NB4 (cell line): ENCODE results near the gene CST9.

Source experiments
- DNase-seq: peaks from one replicate; pipeline ENCODE4 v3.0.0; 2010; ENCODE audit warnings: low read depth
- H3K4me3 ChIP-seq: one replicate; pipeline ENCODE4 v1.5.1; 2011; ENCODE audit warnings: mild to moderate bottlenecking, low read depth, low read length, moderate library complexity
- MAX ChIP-seq: IDR thresholded peaks from 2 replicates; pipeline ENCODE4 v1.6.1; 2011; ENCODE audit warnings: low read depth, low read length
- MYC ChIP-seq: IDR thresholded peaks from 2 replicates; pipeline ENCODE4 v1.6.1; 2011; ENCODE audit warnings: low read depth, low read length
- POLR2A ChIP-seq: IDR thresholded peaks from 2 replicates; pipeline ENCODE4 v1.6.1; 2011; ENCODE audit warnings: mild to moderate bottlenecking; ENCODE audit not compliant: insufficient read length; ENCODE audit errors: extremely low read depth
- TF ChIP-seq, protein P1 (sequence below): IDR thresholded peaks from one replicate; pipeline ENCODE4 v1.5.1; 2012; ENCODE audit warnings: low read depth, low read length

CST9 gene, protein sequence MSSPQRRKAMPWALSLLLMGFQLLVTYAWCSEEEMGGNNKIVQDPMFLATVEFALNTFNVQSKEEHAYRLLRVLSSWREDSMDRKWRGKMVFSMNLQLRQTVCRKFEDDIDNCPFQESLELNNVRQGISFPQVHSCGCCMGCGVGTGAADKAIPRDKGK

GRCh38 chr20:23605867-23606651 is at the start of gene CST9:
Gene CST9, minus strand, starts transcription at chr20:23605917. Its CDS starts 53 bp downstream, at chr20:23605864.
- TF ChIP-seq, protein P1, sequence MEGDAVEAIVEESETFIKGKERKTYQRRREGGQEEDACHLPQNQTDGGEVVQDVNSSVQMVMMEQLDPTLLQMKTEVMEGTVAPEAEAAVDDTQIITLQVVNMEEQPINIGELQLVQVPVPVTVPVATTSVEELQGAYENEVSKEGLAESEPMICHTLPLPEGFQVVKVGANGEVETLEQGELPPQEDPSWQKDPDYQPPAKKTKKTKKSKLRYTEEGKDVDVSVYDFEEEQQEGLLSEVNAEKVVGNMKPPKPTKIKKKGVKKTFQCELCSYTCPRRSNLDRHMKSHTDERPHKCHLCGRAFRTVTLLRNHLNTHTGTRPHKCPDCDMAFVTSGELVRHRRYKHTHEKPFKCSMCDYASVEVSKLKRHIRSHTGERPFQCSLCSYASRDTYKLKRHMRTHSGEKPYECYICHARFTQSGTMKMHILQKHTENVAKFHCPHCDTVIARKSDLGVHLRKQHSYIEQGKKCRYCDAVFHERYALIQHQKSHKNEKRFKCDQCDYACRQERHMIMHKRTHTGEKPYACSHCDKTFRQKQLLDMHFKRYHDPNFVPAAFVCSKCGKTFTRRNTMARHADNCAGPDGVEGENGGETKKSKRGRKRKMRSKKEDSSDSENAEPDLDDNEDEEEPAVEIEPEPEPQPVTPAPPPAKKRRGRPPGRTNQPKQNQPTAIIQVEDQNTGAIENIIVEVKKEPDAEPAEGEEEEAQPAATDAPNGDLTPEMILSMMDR, result no peak
- TF ChIP-seq MAX (no peak), MYC (no peak)
- no peak for DNase-seq
- H3K4me3 ChIP-seq, result no peak within 1 kb of the TSS

DNA sequence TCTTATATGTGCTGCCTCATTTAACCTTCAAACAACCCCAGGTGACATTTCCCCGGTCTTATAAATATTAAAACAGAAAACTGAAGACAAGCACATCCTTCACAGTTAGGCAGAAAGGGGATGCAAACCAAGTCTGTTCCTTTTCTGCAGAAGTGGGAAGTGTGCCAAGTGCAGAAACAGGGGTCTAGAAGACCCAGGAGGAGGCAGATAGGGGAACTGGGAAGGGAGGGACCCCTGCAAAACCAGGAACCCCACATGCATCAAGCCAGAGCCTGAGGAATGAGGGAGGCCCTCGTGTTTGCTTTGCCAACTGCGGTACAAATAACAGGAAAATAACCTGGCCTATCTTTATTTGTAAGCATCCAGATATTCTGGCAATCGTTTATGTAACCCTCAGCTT is 49.0 kb upstream of the CST9 start:
- DNase-seq, result no peak

GRCh38 chr20:23654000-23654399 is 48.3 kb upstream of the CST9 start:
- TF ChIP-seq POLR2A (no peak), MAX (no peak), MYC (no peak)
- TF ChIP-seq, protein P1, result no peak
- DNase-seq, result no peak
- no peak overlapping the region for H3K4me3 ChIP-seq

More for the DNA sequence above, 49.0 kb upstream of the CST9 start:
- TF ChIP-seq, protein P1, result no peak
- TF ChIP-seq MAX, result no peak
- no peak for TF ChIP-seq POLR2A
- TF ChIP-seq MYC, result no peak
- no peak overlapping the region for H3K4me3 ChIP-seq

DNA sequence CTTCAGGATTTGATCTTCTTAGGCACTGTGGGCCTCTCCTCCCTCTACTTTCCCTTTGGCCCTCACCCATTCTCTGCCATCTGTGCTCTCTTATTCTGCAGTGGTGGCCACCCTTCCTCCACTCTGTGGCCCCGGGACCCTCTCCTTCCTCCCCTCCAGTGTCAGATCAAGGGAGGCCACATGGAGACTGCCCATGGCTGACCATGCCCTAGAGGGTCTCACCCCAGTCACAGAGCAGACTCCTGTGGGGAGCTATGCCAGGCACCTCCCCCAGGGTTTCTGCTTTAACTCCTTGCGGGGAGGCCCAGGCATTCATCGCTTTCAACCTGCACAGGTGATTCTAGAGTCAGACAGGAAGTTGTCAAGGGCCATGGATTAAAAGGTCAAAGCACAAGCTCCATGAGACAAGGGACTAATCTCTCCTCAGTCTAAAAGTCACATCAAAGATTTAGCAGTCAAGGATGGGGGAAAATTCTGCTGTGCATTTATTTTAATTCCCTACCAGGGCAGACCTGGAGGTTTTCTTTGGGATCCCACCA is 47.8 kb upstream of the CST9 start:
- no peak overlapping the region for H3K4me3 ChIP-seq
- TF ChIP-seq, protein P1, result no peak
- TF ChIP-seq MAX, result no peak
- TF ChIP-seq POLR2A, result no peak
- no peak for TF ChIP-seq MYC
- no peak for DNase-seq

- TF ChIP-seq, protein P1, result no peak
- no peak for TF ChIP-seq MYC
- no peak for TF ChIP-seq POLR2A
- no peak for TF ChIP-seq MAX
- no peak for DNase-seq
- no peak overlapping the region for H3K4me3 ChIP-seq
These were observed 47.2 kb upstream of the CST9 start for GRCh38 chr20:23652926-23653325.
